ENCODE results near the gene TNFAIP8.

TNFAIP8 gene

GRCh38 chr5:119345861-119346260 lies 10.0 kb upstream of the TNFAIP8 start:
- H3K4me3 ChIP-seq (ENCODE audit: low read depth, low read length) = no peak overlapping the region

- no peak overlapping the region for H3K4me3 ChIP-seq (ENCODE audit: low read depth, low read length)
Measured at GRCh38 chr5:119346394-119346793, 9.4 kb upstream of the TNFAIP8 start.

- H3K4me3 ChIP-seq (ENCODE audit: low read depth, low read length) = no peak overlapping the region
Measured at GRCh38 chr5:119347574-119347973, 8.2 kb upstream of the TNFAIP8 start.

- no peak overlapping the region for H3K4me3 ChIP-seq (ENCODE audit: low read depth, low read length)
Measured at GRCh38 chr5:119347991-119348390, 7.8 kb upstream of the TNFAIP8 start.

- no peak overlapping the region for H3K4me3 ChIP-seq (ENCODE audit: low read depth, low read length)
Measured at GRCh38 chr5:119353213-119353612, 2.6 kb upstream of the TNFAIP8 start.

- H3K4me3 ChIP-seq (ENCODE audit: low read depth, low read length) = no peak overlapping the region
Measured at GRCh38 chr5:119353686-119354366, 2.0 kb upstream of the TNFAIP8 start.

- no peak overlapping the region for H3K4me3 ChIP-seq (ENCODE audit: low read depth, low read length)
Measured at GRCh38 chr5:119354537-119355243, 1.1 kb upstream of the TNFAIP8 start.

- H3K4me3 ChIP-seq (ENCODE audit: low read depth, low read length) = peak overlapping the region; percentile 39
Measured at GRCh38 chr5:119355244-119355638, 578 bp upstream of the TNFAIP8 start.

GRCh38 chr5:119356612-119357188 lies 881 bp downstream of the TNFAIP8 start:
- peak overlapping the region; percentile 39 for H3K4me3 ChIP-seq (ENCODE audit: low read depth, low read length)

- H3K4me3 ChIP-seq (ENCODE audit: low read depth, low read length) = no peak overlapping the region
Measured at GRCh38 chr5:119357270-119357669, 1.5 kb downstream of the TNFAIP8 start.

GRCh38 chr5:119357808-119358529 lies 2.1 kb downstream of the TNFAIP8 start:
- no peak overlapping the region for H3K4me3 ChIP-seq (ENCODE audit: low read depth, low read length)

- H3K4me3 ChIP-seq (ENCODE audit: low read depth, low read length) = no peak overlapping the region
Measured at GRCh38 chr5:119358530-119358900, 2.7 kb downstream of the TNFAIP8 start.

GRCh38 chr5:119358901-119359603 lies 3.2 kb downstream of the TNFAIP8 start:
- no peak overlapping the region for H3K4me3 ChIP-seq (ENCODE audit: low read depth, low read length)

GRCh38 chr5:119359737-119360413 lies 4.1 kb downstream of the TNFAIP8 start:
- no peak overlapping the region for H3K4me3 ChIP-seq (ENCODE audit: low read depth, low read length)

- H3K4me3 ChIP-seq (ENCODE audit: low read depth, low read length) = no peak overlapping the region
Measured at GRCh38 chr5:119360905-119361593, 5.2 kb downstream of the TNFAIP8 start.

- no peak overlapping the region for H3K4me3 ChIP-seq (ENCODE audit: low read depth, low read length)
Measured at GRCh38 chr5:119361594-119362125, 5.8 kb downstream of the TNFAIP8 start.

GRCh38 chr5:119362714-119363113 lies 6.9 kb downstream of the TNFAIP8 start:
- no peak overlapping the region for H3K4me3 ChIP-seq (ENCODE audit: low read depth, low read length)

- no peak overlapping the region for H3K4me3 ChIP-seq (ENCODE audit: low read depth, low read length)
Measured at GRCh38 chr5:119363271-119363670, 7.5 kb downstream of the TNFAIP8 start.

GRCh38 chr5:119363936-119364335 lies 8.1 kb downstream of the TNFAIP8 start:
- no peak overlapping the region for H3K4me3 ChIP-seq (ENCODE audit: low read depth, low read length)

All from iPS-11a (cell line).